Measurements from ENCODE around the gene TMEM97. TPM values are rescaled to one million over a fixed set of nuclear protein-coding genes. Genes with fewer than 3 reads are reported as not detected.

Gene TMEM97
- polyA plus RNA-seq, 3 donors = 52.5 to 56.9 (median 56.3) TPM

DNA sequence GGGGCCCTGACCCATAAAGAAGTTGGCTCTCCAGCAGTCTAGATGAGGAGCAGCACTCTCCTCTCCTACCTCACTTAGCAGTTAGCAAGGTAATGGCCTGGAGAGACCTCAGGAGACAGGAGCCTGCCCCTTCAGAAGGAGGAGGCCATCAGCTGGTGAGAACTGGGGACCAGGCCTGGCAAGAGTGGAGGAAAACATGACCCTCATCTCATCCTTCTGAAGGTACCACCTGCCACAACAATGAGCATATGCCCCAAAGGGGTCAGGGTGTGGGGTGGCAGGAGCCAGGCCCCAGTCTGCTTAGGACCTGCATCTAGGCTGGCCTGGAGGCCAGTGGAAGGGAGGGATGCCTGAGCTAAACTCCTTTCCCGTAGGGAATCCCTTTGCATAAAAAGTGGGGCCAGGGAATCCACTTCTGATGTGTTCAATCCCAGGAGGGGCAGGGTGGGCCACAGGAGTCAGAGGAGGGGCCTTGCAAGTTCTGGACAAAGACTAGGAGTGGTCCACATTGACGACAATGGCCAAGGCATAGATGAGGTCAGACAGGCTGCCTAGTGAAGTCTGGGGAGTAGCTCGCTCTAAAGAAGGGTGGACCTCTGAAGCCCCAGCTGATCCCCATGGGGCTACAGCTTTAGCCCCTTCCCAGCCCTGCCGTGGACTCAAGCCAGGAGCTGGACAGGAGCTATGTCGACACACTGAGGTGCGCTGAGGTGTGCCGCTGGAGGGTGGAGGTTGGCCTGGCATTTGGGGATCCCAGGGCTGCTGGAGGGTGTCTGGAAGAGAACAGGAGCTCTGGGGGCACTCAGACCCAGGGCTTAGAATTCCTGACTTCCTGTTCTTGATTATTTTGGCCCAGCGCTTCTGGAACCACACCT lies 45.0 kb downstream of the TMEM97 start:
- DNase-seq (ENCODE audit: low read depth in 3 of 3, low spot score in 2 of 3) = no peak

DNA sequence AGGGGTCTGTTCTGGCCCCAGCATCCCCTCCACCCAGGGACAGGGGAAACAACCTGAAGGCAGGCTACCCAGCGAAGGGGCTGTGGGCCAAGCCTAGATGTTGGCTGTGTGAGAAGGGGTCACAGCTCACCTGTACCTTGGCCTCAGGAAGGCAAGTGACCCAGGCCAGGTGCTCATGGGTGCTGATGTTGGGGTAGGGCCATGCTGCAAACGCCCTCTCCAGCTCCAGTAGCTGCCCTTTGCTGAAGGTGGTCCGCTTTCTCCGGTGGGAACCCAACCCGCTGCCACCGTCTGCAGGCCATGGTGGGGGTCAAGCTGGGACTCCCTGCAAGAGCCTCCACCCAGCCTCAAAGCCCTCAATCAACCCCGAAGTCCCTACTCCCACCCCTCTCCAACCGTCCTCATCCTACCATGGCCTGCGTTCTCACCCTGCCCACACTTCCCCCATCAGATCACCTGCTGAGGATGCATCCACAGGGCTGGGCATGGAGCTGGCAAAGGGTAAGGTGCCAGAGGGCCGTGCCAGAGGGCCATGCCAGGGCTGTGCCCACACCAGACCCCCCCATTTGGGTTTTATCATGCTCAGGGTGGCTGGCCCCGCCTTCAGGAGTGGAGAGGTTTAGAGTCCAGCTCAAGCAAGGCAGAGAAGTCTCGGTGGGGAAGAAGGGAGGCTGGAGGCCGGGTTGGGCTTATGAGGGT lies 45.8 kb downstream of the TMEM97 start, which contains the start of gene SEBOX:
Gene SEBOX, minus strand, starts transcription at position 535 of the 699 bp plus-strand sequence. Its CDS starts 48 bp downstream, at position 487.
- no peak for DNase-seq (ENCODE audit: low read depth in 3 of 3, low spot score in 2 of 3)

- no peak for DNase-seq (ENCODE audit: low read depth in 3 of 3, low spot score in 2 of 3)
Observed at GRCh38 chr17:28365487-28365886, 46.5 kb downstream of the TMEM97 start.

DNA sequence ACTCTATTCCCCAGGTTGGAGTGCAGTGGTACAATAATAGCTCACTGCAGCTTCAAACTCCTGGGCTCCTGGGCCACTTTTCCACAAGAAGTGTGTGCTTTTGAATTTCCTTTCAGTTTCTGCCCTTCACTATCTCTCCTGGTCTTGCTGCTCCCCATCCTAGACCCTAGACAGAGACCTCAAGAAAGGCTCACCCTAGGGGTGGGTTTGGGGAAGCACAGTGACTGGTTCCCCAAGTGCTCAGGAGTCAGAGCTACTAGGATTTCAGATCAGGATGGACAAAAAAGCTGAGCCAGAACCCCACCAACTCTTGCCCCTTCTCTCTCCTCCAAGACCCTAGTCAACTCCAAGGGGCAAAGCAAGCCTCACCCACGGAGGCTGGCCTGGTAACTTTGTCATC lies 47.6 kb downstream of the TMEM97 start:
- DNase-seq (ENCODE audit: low read depth in 3 of 3, low spot score in 2 of 3) = no peak

DNA sequence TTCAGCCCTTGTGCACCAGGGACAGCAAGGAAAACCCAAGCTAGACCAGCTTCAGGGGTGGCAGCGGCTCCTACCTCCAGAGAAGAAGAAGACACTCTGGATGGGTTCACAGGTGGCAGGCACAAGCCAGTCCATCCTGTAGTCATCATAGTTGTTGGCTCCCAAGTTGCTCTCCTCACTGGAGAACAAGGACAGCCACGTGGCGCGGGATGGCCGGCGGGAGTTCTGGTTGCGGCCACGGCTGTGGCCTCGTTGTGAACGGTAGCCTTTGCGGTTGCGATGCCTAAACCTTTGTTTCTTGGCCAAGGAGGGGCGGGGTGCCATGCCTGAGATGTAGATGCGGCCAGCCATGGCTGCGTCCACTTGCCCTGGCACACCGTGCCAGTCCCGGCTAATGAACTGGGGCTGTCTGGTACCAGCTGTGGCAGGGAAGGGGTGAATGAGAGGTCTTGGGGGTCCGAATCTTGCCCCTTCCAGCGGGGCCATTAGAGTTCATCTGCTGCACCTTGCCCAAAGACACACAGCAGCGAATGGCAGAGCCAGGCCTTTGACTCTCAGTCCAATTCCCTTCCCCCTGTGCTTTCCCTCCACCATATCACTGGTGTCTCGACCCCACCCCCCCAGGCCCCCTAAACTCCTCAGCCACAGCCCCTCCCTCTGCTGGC lies 48.8 kb downstream of the TMEM97 start:
- no peak for DNase-seq (ENCODE audit: low read depth in 3 of 3, low spot score in 2 of 3)

GRCh38 chr17:28368306-28368831 lies 49.4 kb downstream of the TMEM97 start:
- no peak for DNase-seq (ENCODE audit: low read depth in 3 of 3, low spot score in 2 of 3)

- no peak for DNase-seq (ENCODE audit: low read depth in 3 of 3, low spot score in 2 of 3)
Observed at GRCh38 chr17:28368915-28369683, 50.1 kb downstream of the TMEM97 start.

GRCh38 chr17:28369684-28370034 lies 50.7 kb downstream of the TMEM97 start:
- DNase-seq (ENCODE audit: low read depth in 3 of 3, low spot score in 2 of 3) = no peak

DNA sequence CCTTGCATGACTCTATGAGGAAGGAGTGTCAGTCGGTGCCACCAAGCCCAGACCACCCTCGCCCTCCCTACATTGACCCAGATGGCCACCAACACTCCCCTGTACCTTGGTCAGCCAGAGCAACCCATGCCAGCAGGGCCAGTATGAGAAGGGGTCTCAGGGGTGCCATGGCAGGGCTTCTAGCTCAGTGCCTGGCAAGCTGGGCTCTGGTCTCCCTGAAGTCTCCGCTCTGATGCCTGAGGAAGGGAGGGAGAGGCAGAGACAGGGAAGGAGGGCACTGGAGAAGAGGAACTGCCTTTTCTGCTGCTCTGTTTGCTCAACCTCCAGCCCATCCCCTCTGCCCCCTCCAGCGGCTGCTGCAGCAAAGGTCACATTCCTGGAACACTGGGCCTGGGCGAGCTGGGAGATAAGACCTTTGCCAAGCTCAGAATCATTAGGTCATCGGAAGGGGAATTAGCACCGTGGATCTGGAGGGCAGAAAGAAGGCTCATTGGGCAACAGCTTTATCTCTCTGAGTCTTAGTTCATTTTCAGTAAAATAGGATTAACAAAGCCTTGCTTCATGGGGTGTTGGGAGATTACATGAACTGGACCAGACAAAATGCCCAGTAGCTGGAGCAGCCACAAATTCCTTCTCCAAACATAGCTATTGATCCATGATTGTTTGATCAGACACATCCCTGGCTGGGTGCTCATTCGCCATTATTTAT lies 51.2 kb downstream of the TMEM97 start, which contains the start of gene VTN:
Gene VTN, minus strand, starts transcription at position 273 of the 709 bp plus-strand sequence. Its CDS starts 104 bp downstream, at position 169.
- DNase-seq (ENCODE audit: low read depth in 3 of 3, low spot score in 2 of 3) = no peak

DNA sequence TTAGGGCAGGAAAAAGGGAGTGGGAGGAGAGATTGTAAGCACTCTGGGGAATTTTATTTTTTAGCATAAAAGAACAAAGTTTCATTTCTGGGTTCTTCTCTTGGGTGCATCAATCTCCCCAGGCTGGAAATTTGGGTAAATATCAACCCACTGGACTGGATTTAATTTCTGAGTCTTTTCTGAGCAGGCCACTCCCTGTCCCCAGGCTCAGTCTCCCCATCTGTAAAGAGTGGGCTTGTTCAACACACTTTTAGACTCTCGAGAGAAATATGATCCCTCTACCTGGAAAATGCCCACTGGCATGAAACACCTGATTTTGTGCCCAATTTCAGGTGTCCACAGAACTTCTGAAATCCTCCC lies 51.7 kb downstream of the TMEM97 start:
- no peak for DNase-seq (ENCODE audit: low read depth in 3 of 3, low spot score in 2 of 3)

- DNase-seq (ENCODE audit: low read depth in 3 of 3, low spot score in 2 of 3) = peak in 2 of 3 donors; percentile 73 to 79
Observed at GRCh38 chr17:28371245-28372202, 52.5 kb downstream of the TMEM97 start, which contains the start of gene SARM1. Gene SARM1, plus strand, starts transcription at chr17:28371694. Its CDS starts 339 bp downstream, at chr17:28372033.

- DNase-seq (ENCODE audit: low read depth in 3 of 3, low spot score in 2 of 3) = no peak
Observed at GRCh38 chr17:28372203-28372944, 53.4 kb downstream of the TMEM97 start.

DNA sequence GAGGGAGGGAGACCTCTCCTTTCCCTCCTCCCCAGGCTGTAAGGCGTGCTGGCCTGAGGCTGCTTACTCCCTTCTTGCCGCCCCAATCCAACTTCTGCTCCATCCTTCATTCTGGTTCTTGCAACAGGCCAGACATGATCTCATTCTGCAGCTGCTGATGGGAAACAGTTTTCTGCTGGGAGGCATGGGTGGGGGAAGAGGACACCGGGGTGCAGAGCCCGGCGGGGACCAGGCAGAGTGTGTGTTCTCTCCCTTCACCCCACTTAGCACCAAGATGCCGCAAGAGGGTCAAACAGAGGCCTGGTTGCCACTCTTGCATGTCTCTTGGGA lies 53.9 kb downstream of the TMEM97 start:
- no peak for DNase-seq (ENCODE audit: low read depth in 3 of 3, low spot score in 2 of 3)

Other genes with a start within 250 kb of the TMEM97 start
- 10 to 100 TPM; 53.7 to 59.0 (median 56.8) TPM for gene IFT20, start 16.3 kb downstream of the TMEM97 start, polyA plus RNA-seq (ENCODE audit: insufficient read length in 3 of 3)
- gene TNFAIP1, start 16.6 kb downstream of the TMEM97 start, polyA plus RNA-seq (ENCODE audit: insufficient read length in 3 of 3) = 10 to 100 TPM; 42.6 to 44.0 (median 43.1) TPM
- 10 to 100 TPM; 89.1 to 95.7 (median 91.8) TPM for gene POLDIP2, start 38.3 kb downstream of the TMEM97 start, polyA plus RNA-seq (ENCODE audit: insufficient read length in 3 of 3)
- gene SEBOX, start 46.0 kb downstream of the TMEM97 start, polyA plus RNA-seq (ENCODE audit: insufficient read length in 3 of 3) = not detected
- 10 to 100 TPM in 2 of 3 donors, 1 to 10 TPM in 1; 8.5 to 22.3 (median 11.7) TPM for gene VTN, start 51.1 kb downstream of the TMEM97 start, polyA plus RNA-seq (ENCODE audit: insufficient read length in 3 of 3)
- 10 to 100 TPM; 11.4 to 14.8 (median 12.2) TPM for gene SARM1, start 52.5 kb downstream of the TMEM97 start, polyA plus RNA-seq (ENCODE audit: insufficient read length in 3 of 3)
- 10 to 100 TPM; 13.9 to 15.4 (median 14.5) TPM for gene SLC46A1, start 87.0 kb downstream of the TMEM97 start, polyA plus RNA-seq (ENCODE audit: insufficient read length in 3 of 3)
- gene SLC13A2, start 154.4 kb downstream of the TMEM97 start, polyA plus RNA-seq (ENCODE audit: insufficient read length in 3 of 3) = 10 to 100 TPM in 2 of 3 donors, 1 to 10 TPM in 1; 7.4 to 21.4 (median 15.6) TPM
- under 1 TPM; 0.31 to 0.65 (median 0.41) TPM for gene FOXN1, start 187.1 kb downstream of the TMEM97 start, polyA plus RNA-seq (ENCODE audit: insufficient read length in 3 of 3)
- 10 to 100 TPM; 51.9 to 61.9 (median 57.3) TPM for gene UNC119, start 233.4 kb downstream of the TMEM97 start, polyA plus RNA-seq (ENCODE audit: insufficient read length in 3 of 3)

Data from right renal cortex interstitium (tissue), 3 donors.